ENCODE results near the gene CD200. TPM values are rescaled to one million over a fixed set of nuclear protein-coding genes. Genes with fewer than 3 reads are reported as not detected.

CD200 gene
- total RNA-seq, 4 donors from 2014 or later = 4.6 to 59.1 (median 31.4) TPM

DNA sequence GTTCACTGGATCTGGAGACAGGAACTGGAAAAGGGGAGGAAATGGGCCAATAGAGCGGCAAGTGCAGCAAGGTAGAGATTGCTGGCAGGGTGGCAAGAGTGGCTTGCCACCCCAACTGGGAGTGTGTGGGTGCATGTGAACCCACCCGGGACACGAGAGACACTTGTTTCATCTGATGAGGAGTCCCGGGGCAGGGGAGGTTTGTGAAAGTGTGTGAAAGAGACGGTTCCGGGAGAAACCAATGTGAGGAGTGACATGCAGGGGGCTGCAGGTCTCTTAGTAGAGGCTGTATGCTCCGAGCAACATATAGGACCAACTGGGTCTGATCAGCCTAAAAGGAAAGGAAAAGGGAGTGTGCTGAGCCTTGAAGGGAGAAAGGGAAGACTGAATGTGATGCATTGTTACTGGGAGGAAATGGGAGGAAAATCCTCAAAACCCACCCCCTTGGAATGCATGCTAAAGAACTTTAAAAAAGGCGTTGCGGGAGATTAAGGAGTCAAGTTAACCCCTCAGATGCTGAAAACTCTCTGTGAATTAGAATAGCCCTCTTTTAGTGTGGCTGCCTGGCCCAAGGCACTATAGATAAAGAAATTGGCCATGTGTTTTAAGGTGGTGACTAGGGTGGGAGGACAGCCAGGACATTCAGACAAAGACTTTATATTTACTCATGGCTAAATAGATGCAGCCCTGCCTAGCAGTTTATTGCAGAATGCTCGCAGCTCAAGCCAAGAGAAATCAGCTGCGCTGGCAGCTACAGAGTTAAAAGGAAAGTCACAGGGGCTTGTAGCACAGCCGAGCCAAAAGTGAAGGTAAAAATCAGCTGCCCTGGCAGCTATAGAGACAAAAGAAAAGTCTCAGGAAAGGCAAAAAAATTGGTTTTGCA, 29.8 kb upstream of the CD200 start:
- peak; percentile 21 for ATAC-seq (ENCODE audit: low FRiP score)
- TF ChIP-seq, protein P1, sequence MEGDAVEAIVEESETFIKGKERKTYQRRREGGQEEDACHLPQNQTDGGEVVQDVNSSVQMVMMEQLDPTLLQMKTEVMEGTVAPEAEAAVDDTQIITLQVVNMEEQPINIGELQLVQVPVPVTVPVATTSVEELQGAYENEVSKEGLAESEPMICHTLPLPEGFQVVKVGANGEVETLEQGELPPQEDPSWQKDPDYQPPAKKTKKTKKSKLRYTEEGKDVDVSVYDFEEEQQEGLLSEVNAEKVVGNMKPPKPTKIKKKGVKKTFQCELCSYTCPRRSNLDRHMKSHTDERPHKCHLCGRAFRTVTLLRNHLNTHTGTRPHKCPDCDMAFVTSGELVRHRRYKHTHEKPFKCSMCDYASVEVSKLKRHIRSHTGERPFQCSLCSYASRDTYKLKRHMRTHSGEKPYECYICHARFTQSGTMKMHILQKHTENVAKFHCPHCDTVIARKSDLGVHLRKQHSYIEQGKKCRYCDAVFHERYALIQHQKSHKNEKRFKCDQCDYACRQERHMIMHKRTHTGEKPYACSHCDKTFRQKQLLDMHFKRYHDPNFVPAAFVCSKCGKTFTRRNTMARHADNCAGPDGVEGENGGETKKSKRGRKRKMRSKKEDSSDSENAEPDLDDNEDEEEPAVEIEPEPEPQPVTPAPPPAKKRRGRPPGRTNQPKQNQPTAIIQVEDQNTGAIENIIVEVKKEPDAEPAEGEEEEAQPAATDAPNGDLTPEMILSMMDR (IDR thresholded peaks at IDR 0.05) = no peak
- DNase-seq (ENCODE audit: low spot score) = no peak

DNA sequence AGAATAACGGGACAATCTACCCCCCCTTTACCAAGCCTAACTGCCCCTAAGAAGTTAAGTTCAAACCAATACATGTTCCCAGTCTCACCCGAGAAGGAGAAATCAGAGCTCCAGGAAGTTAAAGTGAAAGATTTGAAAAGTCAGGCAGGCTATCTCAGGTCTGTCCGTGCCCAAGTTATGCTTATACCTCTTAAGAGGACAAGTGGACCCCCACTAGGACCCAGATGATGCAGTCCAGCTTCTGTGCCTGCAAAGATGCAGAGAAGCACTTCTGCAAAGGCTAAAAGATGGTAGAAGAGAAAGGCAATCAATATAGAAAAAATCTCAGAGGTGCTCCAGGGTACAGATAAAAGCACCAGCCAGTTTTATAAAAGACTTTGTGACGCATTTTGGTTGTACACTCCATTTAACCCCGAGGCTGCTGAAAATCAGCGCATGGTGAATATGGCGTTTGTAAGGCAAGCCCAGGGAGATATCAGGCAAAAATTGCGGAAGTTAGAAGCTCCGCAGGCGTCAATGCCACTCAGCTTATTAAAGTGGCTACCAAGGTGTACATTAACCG, 29.1 kb upstream of the CD200 start:
- TF ChIP-seq, protein P1 (IDR thresholded peaks at IDR 0.05) = no peak
- no peak for ATAC-seq (ENCODE audit: low FRiP score)
- DNase-seq (ENCODE audit: low spot score) = no peak

DNA sequence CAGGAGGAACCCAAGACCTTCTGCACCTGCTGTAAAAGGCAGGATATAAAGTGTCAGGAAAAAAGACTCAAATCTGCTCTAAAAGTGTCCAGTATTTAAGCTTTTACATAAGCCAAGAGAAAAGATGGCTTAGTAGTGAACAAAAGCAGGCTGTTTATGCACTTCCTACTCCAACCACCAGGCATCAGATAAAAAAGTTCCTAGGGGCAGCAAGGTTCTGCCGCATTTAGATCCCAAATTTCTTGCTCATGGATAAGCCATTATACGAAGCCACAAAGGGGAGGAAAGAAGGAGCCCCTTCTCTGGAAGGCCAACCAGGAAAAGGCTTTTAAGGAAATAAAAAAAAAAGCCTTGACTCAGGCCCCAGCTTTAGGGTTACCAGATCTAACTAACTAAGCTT, 28.3 kb upstream of the CD200 start:
- no peak for DNase-seq (ENCODE audit: low spot score)
- TF ChIP-seq, protein P1 (IDR thresholded peaks at IDR 0.05) = no peak
- ATAC-seq (ENCODE audit: low FRiP score) = no peak

DNA sequence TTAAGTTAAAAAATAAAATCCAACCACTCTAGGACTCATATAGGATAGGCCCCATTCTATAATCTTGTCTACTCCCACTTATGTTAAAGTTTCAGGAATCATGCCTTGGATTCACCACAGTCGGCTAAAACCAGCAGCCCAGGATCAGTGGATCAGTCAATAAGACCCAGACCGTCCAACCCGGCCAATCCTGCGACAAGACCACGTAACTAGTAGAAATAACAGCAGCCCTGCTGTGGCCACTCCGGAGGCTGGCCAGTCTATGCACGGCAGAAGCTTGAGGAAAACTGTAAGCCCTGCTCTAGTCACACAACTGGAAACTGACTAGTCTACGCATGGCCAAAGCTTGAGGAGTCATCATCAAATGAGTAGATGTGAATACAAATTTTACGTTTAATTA, 26.1 kb upstream of the CD200 start:
- ATAC-seq (ENCODE audit: low FRiP score) = no peak
- TF ChIP-seq, protein P1 (IDR thresholded peaks at IDR 0.05) = no peak

DNA sequence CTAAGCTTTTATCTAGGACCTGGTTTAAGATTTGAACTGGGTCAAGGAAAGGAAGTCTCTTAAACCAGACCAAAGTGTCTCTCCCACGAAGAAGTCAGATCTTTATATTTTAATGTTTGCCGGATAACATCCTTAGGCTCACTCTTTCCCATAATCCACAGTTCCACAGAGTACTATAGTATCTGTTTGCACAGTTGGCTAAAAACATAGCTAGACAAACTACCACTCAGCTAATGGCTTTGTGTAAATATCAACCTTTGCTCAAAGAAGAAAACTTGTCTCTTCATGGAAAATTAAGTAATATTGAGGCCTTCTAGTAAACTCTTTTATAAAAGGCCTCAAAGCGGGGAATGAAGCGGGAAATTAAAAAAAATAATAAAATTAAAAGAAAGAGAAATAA, 25.4 kb upstream of the CD200 start:
- DNase-seq (ENCODE audit: low spot score) (no peak), ATAC-seq (ENCODE audit: low FRiP score) (no peak)
- TF ChIP-seq, protein P1 (IDR thresholded peaks at IDR 0.05) = no peak

More for the DNA sequence above, 26.1 kb upstream of the CD200 start:
- DNase-seq (ENCODE audit: low spot score) = no peak

DNA sequence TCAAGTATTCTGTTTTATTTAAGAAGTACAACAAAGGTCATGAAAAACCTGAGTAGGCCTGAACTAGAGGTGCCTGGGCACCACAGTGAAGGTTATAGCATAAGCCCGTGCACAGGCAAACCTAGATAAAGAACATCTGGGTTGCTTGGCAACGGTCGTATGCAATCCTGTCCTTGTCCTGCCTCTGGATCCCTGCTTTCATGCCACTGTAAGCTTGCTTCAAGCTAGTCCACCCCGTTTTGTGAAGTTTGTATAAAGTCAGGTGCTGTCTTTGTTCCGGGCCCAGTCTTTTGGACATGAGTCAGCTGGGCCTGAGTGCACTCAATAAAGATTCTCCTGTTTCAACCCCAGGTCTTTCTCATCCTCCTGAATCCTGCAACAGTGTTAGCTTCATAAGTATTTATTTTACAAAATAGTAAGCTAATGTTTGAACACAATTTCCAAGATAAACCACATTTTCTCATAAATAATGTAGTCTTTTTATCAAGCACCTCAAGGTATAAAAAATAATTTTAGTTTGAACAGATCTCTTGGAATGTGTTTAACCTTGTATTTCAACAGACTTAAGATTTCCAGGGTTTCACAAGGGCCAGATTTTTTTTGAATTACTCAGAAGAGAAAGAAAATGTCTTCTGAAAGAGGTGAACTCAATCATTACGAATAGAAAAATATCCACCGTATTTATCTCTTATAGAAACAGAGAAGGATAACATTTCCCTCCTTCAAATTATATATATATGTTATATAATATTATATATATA, 24.6 kb upstream of the CD200 start:
- TF ChIP-seq, protein P1 (IDR thresholded peaks at IDR 0.05) = no peak
- ATAC-seq (ENCODE audit: low FRiP score) (peak; percentile 87), DNase-seq (ENCODE audit: low spot score) (no peak)
